GM18519 (cell line): ENCODE results near the gene HBD.
"Not testable (repeated sequence)": the region's sequence is repeated elsewhere in the genome, so short reads cannot be mapped to it uniquely, and the experiment has no call there.

Source experiments
- ATAC-seq: cut with Tn5 transposase; IDR thresholded peaks from one replicate; pipeline ENCODE4 v1.9.1; 2021; ENCODE audit warnings: mild to moderate bottlenecking, moderate library complexity; ENCODE audit not compliant: unreplicated experiment, low FRiP score

Gene HBD

GRCh38 chr11:5234381-5234834 lies at the start of gene HBD:
TSS of gene HBD (minus strand) at chr11:5234483. CDS start at chr11:5234433, 50 bp downstream.
- ATAC-seq, result peak; percentile 74

DNA sequence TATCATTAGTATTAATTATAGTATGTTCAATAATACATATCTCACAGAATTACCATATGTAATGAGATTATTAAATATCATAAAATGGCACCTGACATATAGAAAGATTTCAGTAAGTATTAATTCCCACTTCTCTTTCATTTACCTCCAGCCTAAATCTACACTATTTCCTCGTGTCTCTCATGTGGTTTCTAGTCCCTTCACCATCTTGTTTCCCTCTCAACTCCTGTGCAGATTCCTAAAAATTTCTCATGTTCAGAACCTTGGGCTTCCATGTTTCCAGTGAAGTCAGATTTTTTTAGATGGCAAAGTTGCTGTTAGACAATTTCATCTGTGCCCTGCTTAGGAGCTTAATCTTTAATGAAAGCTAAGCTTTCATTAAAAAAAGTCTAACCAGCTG lies 49.6 kb upstream of the HBD start:
- no peak for ATAC-seq

DNA sequence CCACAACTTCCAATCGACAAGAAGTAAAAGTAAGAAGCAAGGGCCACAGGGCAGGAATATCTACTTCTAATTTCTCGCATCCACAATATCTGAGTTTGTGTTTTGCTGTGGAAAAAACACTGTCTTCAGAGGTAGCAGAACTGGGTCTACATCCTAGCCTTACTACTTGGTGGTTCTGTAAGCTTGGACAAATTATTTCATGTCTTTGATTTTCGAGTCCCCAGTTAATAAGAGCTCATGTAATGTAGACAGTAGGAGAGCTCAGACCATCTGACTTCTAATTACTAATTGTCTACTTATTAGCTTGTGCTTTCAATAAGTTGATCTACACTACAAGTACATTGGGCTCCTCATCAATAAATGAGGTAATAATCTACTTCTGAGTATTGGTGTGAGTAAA lies 48.8 kb upstream of the HBD start:
- no peak for ATAC-seq

DNA sequence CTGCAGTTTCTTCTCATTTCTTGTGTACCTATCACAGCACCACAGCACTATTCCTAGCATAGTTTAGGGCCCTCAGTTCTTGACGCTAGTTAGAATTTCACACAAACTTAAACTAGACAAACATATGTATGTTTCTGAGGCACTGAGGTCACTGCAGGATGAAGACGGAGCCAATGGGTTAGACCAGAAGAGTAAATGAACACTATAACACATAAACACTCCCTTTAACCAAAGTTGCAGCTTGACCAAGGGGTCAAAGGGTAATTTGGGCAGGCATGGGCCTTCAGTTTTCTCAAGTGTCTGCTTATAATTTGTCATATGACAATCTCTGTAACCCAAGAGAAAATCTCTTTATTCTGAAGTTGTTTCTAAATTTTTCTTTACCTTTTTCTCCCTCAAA lies 48.3 kb upstream of the HBD start:
- no peak for ATAC-seq

DNA sequence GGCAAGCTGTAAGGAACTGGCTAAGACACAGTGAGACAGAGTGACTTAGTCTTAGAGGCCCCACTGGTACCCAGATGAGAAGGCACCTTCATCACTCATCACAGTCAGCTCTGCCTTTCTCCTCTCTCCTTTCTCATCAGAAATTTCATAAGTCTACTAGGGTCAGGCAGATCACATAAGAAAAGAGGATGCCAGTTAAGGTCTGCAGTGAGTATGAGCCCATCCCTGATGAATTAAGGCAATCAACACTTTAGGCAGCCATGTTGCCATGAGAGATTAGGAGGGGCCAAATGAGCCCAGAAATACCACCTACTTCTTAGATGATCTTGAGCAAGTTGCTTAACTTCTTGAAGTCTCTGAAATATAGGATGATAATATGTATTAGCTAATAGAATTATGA lies 47.3 kb upstream of the HBD start:
- no peak for ATAC-seq

DNA sequence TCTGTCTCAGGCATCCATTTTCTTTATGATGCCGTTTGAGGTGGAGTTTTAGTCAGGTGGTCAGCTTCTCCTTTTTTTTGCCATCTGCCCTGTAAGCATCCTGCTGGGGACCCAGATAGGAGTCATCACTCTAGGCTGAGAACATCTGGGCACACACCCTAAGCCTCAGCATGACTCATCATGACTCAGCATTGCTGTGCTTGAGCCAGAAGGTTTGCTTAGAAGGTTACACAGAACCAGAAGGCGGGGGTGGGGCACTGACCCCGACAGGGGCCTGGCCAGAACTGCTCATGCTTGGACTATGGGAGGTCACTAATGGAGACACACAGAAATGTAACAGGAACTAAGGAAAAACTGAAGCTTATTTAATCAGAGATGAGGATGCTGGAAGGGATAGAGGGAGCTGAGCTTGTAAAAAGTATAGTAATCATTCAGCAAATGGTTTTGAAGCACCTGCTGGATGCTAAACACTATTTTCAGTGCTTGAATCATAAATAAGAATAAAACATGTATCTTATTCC lies 46.4 kb upstream of the HBD start:
- ATAC-seq, result peak; percentile 93

GRCh38 chr11:5279471-5280090 lies 45.3 kb upstream of the HBD start:
- no peak for ATAC-seq

DNA sequence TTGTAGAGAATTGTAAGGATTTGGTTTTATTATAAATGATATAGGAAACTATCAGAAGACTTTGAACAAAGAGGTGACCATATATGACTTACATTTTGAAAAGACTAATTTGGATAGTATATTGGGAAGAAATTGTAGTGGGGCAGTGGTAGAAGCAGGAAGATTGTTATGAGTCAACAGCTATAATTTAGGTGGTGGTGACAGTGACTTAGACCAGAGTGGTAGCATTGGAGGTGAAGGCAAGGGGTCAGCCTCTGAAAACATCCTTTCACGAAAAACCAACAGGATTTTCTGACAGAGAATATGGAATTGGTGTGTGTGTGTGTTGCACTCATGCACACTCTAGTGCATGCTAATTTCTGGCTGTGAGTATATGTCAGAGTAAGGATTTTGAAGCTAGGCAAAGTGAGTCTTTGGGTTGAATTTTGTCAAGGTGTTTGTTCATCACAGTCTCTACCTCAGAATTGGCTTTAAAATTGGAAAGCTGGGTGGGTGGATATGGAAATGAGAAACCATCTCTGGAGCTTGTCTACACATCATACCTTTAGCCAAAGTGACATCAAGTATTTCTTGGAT lies 43.6 kb upstream of the HBD start:
- peak; percentile 40 for ATAC-seq

DNA sequence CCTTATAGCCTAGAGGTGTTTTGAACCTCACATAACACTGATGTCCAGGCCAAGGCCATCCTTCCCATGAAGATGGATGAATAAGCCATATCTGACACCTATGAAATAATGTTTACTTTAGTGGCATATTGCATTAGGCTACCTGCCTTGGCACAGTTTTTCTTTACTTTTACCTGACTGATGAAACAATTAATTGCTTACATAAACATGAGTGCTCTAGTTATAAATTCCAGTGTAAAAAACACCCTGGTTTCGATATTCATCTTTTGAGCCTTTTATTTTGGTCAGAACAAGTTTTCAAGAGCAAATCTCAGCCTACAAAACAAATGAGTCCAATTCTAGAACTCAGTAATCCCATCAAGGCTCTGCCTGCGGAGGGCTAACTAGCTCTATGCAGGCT lies 42.4 kb upstream of the HBD start:
- ATAC-seq, result no peak

GRCh38 chr11:5275369-5276110 lies 41.3 kb upstream of the HBD start:
- ATAC-seq, result no peak

DNA sequence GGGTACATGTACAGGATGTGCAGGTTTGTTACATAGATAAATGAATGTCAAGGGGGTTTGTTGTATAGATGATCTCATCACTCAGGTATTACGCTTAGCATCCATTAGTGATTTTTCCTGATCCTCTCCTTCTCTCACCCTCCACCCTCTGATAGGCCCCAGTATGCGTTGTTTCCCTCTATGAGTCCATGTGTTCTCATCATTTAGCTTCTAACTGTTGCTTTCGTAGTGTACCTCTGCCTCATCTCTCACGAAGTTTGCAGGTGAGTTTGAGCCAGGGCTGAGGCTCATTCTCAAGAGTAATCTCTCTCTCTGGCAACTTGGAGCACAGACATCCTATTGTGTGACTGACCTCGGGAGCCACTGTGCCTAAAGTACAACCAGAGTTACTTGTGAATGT lies 40.1 kb upstream of the HBD start:
- no peak for ATAC-seq

DNA sequence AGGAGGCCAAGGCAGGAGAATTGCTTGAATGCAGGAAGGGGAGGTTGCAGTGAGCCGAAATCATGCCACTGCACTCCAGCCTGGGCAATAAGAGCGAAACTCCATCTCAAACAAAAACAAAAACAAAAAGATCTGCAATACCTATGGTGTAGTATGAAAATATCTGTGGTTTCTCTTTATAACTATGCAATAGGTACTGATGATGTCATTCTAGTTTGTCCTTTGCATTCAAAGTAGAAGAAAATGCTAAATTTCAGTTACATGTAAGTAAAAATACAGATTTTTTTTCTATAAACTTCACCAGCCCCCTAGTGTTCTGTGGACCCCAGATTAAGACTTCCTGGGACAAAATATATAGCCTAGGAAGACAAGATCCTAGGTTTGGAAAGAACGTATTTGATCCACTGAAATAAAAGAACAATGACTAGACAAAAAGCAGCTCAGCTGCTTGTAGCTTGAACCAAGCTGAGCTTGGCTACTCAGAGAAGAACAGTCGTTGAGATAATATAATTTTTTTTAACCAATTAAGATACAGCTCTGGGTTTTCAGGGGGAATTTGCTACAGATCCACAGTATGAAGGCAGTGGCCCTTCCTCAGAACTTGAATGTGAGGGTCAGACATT lies 38.2 kb upstream of the HBD start:
- no peak for ATAC-seq

- ATAC-seq, result no peak
Measured at GRCh38 chr11:5269715-5270147, 35.4 kb upstream of the HBD start, which contains the start of gene HBE1. TSS of gene HBE1 (minus strand) at chr11:5269945. CDS start at chr11:5269890, 55 bp downstream.

DNA sequence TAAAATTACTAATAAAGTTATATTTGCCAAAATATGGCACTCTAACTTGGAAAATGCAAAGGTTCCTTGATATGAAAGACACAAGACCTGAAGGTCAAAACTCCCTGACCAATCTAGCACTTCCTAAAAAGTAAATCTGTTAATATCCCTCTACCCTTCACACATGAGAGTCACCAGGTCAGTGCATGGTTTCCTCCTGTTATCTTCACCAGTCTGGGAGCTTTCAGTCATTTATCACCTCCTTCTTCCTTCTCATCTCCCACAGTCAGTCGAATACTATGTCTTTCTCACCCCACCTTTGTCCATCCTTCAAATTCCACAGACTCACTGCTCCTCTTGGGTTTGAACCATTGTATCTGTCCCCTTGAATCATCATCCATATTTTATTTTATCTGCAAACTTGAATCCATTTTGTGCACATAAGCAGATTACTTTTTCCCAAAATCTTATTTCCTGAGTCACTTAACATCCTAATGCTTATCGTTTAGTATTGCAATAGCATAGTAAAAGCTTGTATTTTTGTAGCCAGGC lies 32.8 kb upstream of the HBD start:
- ATAC-seq, result no peak

GRCh38 chr11:5266609-5267008 lies 32.3 kb upstream of the HBD start:
- no peak for ATAC-seq

GRCh38 chr11:5265832-5266231 lies 31.5 kb upstream of the HBD start:
- ATAC-seq, result no peak

GRCh38 chr11:5258543-5259262 lies 24.4 kb upstream of the HBD start:
- ATAC-seq, result no peak

GRCh38 chr11:5257296-5257695 lies 23.0 kb upstream of the HBD start:
- ATAC-seq, result no peak

GRCh38 chr11:5254646-5255413 lies 20.5 kb upstream of the HBD start, which contains the start of gene HBG2:
TSS of gene HBG2 (minus strand) at chr11:5254781. CDS start at chr11:5254728, 53 bp downstream.
- not testable (repeated sequence) for ATAC-seq
